HK-2 (cell line): ENCODE results near the gene PPP1R9A.

ENCODE experiments used
- DNase-seq: peaks from one replicate; pipeline ENCODE4 v3.0.0-alpha.2; 2018; ENCODE audit not compliant: unreplicated experiment

The PPP1R9A gene

DNA sequence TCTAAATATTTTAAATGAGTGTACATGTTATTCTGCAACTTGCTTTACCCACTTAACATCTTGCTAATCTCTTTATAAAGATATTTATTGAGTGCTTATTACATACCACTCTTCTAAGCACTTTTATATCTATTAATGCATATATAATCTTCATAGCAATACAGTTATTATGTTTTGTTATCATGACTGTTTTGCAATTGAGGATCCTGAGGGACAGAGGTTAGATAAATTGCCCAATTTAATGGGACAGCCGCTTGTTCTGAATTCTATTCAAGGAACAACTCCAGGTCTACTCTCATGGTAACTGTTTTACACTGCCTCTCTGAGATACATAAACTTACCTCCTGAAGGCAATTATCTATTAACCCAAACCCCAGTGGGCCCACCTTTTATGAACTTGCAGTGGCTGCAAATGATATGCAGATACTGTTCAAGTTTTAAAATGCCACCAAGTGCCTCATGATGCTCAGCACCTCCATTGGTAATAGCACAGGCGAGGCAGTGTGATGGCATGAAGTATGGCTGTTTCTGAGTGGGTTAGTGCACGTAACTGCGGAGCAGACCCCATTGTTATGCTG, 356.5 kb downstream of the PPP1R9A start:
- DNase-seq, result no peak

DNA sequence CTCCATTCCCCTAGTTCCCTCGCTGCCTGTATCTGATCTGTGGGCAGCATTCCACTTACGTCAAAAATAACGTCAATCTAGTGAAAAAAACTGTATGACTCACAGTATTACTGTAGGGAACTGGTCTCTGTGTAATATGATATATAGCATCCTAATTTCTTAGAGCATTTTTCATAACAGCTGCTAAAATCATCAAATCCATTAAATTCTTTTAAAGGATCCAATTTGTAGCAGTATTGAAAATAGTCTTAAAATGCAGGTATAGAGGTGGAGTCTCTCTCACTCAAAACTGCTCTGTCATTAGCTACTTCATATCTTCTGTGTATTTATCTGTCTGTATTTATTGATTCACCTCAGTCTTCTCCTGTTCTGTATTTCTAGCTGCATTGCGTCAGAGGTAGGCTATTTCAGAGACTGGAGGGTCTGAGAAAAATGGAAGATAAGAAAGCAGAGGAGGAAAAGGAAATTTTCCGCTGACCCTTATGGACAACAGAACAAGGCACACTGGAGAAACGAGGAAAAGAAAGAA, 357.0 kb downstream of the PPP1R9A start:
- no peak for DNase-seq

DNA sequence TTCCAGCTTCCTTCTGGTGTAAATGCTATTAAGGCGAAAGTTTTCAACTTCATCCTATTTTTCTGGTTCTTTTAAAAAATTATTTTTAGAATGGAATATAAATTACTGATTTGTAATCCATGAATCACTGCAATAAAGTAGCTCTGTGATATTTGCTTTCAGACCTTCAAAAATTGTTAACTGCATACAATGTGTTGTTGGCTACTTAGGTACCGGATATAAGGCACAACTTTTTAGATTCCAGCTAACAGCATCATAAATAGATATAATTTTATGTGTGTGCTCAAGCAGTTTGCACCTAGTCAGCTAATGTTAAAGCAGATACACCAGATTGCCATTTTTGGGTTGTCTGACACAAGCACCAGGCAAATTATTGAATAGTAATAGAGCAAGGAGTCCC, 358.2 kb downstream of the PPP1R9A start:
- no peak for DNase-seq

DNA sequence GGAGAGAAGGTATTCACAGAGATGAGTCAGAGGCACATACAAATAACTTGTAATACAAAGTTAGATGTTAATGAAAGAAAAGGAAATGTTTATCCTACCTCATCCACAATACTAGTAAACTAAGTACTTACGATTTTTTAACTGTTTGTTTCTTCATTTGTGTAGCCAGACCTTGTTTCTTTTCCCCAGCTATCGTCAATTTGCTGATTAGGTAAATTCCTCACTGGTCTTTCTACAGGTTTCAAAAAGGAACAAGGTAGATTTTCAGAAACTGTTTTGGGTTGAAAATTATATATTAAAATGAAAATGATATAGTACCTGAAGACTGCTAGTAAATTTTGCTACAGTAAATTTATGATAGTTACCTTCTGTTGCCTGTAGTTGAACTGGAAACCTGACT, 360.4 kb downstream of the PPP1R9A start:
- DNase-seq, result no peak

DNA sequence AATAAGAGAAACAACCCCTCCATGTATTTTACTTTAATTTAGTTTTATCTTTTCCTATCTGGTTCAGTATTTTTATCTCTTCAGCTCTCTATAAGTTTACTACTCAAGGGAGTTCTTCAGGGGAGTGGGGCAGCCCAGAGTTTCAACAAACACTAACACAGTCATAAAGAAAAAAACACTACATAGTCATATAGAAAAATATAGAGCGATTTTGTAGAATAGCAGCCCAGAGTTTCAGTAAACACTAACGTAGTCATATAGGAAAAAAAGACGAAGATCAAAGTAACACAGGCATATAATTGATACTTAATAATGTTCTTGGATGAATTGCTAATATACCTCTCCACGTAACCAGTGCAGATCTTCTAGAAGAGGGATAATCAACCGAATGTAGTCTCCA, 362.2 kb downstream of the PPP1R9A start:
- DNase-seq, result no peak

DNA sequence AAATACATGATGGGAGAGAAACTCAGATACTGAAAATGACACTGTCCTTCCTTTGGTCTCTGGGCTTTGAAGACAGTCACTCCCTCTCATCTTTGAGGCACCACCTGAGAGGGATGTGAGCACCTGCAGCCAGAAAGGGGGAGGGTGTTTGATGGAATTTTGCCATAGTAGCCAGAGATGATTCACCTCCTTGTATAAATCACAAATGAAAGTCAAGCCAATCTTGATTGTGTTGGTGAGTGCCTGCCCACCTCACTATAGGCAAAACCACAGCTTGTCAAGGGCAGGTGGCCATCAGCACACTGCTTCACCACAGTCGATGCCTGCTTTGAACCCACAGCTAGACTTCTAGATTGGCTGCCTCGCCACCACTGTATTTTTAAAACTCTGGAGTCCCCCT, 368.7 kb downstream of the PPP1R9A start:
- DNase-seq, result no peak

DNA sequence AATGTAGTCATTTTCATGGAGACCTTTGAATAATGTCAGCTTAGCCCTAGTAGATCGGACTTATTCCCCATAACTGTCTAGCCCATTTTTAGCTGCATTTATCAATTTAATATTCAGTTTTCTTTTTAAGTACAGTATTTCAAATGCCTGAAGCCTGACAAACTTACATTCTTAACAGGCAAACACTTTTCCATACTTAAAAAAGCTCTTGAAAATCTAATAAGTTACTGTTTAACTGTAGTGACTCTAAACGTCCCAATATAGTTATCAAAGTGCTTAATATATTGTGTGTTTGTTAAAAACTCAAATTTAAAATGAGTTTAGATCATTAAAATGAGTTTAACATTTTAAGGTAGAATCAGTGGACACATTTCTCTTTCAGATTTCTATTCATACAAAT, 372.0 kb downstream of the PPP1R9A start:
- no peak for DNase-seq

DNA sequence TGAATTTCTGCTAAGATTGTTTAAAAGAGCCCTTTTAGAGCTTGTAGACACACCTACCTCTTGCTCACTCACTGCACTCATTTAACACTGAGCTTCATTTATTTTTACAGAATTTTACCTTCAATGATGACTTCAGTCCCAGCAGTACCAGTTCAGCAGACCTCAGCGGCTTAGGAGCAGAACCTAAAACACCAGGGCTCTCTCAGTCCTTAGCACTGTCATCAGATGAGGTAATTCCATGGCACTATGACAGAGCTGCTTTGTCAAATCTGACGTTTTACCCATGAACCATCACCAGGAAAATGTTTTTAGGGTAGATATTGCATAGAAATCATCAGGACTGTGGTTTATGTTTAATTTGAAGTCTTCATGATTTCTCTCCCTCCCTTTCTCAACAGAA, 378.7 kb downstream of the PPP1R9A start:
- no peak for DNase-seq

DNA sequence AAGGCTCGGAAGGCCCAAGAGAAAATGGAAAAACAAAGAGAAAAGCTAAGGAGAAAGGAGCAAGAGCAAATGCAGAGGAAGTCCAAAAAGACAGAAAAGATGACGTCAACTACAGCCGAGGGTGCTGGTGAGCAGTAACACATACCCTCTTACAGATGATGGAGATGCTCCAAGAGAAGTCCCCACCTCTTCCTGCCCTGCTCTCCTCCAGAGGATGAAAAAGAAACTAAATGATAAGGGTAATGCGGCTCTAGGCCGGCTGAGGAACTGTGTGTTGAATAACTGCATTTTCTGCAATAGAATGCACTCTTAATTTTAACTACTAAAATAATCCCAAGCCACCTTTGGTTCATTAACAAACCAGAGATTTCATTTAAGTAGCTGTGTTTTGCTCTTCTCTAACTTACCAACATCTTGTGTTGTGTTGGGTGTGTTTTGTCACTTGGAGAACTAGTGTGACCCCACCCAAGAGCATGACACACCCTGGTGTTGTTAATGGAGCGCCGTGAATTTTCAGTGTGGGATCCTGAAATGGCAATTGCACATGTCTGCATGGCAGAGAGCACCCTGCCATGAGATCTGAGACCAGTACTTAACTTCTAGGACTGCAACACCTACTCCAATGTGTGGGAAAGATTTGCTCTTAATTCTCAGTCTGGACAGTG, 382.9 kb downstream of the PPP1R9A start:
- DNase-seq, result no peak

DNA sequence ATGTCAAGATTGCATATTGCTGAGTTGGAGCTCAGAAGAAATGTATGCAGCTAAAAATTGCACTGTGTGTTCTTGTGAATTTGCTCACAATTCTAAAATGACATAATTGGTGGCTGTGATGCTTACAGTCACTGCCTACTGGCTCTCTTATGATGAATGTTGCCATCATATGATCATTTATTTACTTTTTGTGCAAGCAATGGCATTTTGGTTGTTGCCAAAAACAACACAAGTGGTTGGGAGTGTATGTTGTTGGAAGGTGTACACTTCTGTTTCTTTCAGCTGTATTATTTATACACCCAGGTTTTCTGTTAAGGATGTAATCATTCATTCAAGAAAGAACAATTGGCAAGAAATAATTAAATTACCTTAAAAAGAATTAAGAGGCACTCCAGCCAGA, 388.0 kb downstream of the PPP1R9A start:
- DNase-seq, result no peak

DNA sequence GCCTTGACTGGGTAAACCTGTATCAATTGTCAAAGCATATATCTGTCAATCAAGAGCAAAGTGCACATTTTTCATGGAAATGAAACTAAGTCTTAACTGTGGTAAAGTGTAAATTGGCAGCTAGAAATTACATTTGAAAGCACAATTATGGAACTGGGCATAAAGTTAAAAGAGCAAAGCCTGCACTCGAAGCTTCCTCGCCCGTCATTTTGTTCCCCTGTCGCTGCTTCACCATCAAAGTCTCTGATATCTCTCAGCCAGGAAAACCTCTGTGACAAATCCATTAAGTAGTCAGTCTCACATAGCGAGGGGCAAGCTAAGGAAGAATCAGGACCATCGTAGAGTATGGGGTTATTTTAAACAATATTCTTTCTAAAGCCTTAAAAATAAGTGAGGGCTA, 389.1 kb downstream of the PPP1R9A start:
- no peak for DNase-seq

DNA sequence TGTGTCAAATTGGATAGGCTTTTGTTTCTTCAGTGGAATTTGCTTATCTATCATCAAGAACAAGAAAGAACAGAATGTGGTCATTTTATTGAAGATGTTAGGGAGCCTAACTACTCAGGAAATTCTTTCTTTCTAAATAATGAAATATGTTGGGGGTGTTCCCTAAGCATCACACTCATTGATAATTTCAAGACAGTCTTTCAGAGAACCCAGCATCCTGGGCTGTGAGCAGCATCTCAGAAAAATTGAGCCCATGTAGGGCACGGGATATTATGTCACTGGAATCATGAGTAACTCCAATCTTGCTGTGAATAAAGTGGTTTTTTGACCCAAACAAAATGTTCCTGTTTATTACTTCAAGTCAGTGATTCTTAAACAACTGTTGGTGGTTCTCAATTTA, 389.6 kb downstream of the PPP1R9A start:
- no peak for DNase-seq

DNA sequence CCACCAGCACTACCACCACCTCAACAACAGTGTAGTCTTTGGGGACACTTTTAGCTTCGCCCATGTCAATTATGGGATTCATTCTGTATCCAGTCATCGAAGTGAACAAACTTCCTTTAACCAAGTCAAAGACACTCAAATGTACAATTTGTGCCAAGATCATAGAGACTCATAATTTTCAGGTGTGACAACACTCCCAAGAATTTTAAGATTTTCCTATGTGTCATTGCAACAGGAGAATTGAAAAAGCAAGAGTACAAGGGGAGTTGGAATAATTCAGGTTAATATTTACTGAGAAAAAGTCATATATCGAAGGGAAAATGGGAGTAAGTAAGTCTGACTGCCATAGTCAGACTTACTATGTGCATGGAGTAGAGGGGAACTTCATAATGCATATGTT, 390.7 kb downstream of the PPP1R9A start:
- no peak for DNase-seq

DNA sequence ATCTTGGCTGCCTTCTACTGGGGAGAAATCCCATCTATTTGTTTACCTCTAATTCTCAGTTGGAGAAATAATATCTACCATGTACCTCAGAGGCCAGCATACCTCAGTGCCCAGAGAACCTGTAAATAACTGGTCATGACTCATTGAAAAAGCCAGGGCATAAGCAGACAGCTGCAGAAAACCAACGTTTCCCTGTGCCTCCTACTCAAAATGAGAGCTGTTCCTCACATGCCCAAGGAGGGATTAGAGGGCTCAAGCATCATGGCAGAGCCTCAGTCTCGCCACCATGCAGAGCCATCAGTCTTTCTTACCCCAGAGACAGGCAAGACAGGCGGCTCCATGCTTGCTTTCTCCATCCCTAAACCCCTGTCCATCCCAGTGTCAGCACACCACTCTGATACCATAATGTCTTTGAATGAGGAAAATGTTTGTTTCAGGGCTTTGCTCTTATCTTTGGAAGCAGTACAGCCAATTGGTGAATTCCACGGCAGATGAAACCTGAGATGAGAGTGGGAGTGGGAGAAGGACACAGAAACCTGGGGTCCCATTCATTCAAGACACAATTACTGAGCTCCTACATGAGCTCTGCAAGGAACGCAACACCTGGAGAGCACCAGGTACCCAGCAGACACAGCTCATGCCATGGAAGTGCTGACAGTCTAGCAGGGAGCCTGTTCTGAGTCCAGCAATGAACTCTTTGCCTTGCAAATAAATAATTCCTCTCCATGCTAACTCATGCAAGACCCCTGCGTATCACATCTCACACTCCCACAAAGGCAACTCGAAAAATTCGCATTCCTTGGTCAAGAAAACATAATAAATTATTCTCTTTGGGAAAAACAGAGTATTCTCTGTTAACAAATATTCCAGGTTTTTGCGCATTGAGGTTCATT, 395.9 kb downstream of the PPP1R9A start:
- DNase-seq, result no peak

DNA sequence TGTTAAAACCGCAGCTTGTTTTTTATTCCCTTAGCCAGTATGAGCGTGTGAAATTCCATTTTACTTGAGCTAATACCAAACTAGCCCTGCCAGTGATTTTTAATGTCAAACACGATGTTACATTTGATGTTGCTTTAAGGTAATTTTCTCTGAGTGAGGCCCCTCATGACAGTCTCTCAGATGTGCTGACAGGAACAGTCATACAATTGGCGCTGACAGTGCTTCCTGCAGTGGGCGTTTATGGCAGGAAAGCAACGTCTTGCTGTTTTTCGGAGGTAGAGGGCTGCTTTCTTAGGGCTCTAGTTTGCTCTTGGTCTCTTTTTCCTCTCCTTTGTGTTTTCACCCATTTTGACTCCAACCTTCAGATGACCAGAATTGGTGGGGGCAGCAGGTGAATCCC, 397.6 kb downstream of the PPP1R9A start:
- DNase-seq, result no peak

DNA sequence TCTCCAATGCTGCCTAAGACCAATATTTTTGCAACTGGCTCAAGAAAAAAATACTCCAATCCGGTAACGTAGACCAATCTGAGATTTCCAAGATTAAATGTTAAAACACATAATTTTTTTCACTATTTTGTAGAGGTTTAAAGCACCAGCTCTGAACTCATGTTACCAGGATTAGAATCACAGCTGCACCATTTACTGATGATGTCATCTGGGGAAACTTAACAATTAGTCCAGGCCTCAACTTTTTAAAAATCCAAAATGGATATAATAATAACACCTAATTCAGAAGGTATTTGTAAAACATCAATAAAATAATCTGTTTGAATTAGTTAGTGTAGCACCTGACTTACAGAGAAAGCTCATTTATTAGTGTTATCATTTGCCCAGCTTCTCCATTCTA, 402.6 kb downstream of the PPP1R9A start:
- no peak for DNase-seq

DNA sequence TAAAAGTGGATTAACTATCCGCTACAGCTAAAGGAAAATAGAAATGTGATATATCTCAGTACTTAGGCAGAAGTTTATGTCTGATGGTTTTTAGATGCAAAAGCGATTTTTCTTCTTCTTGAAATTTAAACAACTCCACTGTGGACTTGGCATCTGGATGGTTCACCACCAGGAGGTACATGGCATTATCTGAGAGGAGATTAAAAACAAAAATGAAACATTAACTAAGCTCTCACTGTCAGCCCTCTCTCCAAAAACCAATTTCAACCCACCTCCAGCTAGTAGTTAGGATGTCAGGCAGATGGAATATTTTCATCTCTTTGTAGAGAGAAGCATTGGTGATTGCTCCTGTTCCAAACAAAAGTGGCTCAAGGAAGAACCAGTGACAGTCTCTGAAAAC, 404.0 kb downstream of the PPP1R9A start:
- DNase-seq, result no peak

DNA sequence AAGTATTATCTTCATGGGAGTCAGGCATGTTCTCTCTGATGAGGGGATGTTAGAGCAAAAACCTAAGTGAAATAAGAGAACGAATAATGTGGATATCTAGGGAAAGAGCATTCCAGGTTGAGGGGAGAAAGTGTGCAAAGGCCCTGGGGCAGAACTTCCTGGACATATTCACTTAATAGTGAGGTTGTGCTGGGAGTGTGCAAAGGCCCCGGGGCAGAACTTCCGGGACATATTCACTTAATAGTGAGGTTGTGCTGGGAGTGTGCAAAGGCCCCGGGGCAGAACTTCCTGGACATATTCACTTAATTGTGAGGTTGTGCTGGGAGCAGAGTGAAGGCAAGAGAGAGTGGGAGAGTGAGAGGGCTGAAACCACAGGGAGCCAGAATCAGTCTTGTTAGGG, 405.2 kb downstream of the PPP1R9A start:
- DNase-seq, result no peak

DNA sequence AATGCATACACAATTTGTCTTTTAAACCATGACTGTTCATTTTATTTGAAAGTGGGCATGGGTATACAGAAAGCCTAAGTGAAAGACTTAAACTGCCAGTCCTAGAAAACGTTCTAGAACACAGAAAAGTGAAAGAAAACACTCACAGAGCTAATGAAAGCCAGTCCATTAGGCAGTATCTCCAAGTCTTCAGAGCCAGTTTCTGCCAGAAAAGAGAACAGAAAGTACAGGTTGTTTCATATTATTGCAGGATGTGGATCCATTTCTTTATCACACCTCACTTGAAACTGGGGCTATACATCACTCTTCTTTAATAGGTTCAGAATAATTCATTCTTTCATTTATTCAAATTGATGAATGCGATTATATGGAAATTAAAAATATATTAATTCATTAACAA, 409.2 kb downstream of the PPP1R9A start:
- no peak for DNase-seq

DNA sequence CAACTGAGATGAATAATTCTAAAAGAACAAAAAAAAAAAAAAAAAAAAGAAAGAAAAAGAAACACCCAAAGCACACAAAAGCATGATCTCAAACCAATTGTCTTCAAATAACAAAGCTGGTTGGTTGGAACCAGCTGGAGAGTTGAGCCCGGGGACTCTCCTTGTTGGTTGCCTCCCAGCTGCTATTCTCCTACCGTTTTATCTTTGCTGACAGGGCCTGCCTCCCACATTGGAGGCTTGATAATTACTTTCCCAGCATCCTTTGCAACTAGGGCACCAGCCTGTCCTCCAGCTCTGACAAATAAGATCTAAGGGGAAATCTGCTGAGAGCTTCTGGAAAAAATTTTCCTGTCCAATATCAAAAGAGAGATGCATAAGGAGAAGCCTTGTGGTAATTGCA, 410.2 kb downstream of the PPP1R9A start:
- no peak for DNase-seq

DNA sequence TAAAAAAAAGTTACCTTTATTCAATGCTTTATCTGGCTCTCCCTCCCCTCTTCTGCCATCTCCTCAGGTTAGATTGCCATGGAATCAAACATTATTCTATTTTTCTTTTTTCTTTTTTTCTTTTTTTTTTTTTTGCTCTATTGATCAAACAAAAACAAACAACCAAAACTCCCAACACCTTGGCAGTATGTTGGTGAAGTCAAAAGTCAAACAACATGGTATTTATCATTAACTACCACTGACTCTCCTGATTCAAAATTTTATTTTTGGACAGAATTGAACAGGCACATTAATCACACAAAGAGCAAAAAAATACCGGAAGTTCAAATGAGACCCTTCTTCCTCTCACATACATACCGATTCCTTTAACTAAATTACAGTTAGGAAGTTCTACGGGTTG, 410.6 kb downstream of the PPP1R9A start:
- DNase-seq, result no peak

DNA sequence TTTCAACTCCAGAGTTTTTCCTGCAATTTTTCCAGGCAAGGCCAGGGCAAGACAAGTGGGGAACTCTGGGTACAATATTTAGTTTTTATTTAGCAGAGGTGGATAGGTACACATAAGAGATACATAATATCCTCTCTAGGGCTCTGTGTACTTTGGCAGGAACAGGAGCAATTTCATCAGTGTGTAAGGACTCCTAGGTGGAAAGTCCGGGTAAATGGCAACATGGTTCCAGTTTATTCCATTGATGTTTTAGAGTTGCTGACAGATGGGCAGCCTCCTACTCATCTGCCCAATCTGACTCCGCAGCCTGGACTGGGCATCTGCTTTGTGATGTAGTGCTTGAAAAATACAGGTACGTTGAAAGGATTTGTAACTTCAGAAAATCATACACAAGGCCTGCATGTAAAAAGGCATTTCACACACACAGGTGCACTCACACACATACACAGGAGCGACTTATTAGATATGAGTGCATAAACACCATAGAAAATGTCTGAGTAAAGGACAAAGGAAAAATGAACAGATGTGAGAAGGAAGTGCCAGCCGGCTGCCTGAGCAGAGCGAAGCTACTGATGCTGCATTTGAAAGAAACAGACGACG, 411.2 kb downstream of the PPP1R9A start:
- no peak for DNase-seq

DNA sequence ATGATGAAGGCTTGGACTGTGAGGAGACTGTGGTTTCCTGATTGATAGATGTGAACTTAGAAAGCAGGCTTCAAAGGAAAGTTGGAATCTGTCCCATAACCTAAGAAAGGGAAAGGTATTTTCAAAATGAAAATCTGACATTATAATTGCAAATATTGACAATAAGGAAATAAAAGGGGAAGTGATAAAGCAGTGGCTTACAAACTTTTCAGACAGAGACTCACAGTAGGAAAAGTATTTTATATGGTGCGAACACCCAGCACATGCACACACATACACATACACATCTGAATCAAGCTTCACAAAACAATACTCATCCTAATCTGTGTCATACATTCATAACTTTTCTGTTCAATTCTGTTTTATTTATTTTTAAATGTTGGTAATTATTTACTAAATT, 412.2 kb downstream of the PPP1R9A start:
- DNase-seq, result no peak
